ENCODE data around the gene PRR20B.

- no peak for TF ChIP-seq CTCF (conservative IDR thresholded peaks at IDR 0.05; ENCODE audit: low read depth in 2 of 2)
- no peak for TF ChIP-seq EZH2phosphoT487 (IDR thresholded peaks at IDR 0.05; ENCODE audit: unreplicated experiment)
These were observed 44.4 kb downstream of the PRR20B start for GRCh38 chr13:57191667-57192066.
